Measurements from ENCODE around the gene RGS1. TPM values are rescaled to one million over a fixed set of nuclear protein-coding genes. Genes with fewer than 3 reads are reported as not detected.

Gene RGS1
- total and polyA plus RNA-seq, 9 of the 15 experiments (the other 6 are each of a cell fraction or from before 2014, with no cell fraction given): not detected

- Histone ChIP-seq H3K27ac (ENCODE audit: extremely low read depth, low read depth, low read length) (no peak overlapping the region), H3K4me1 (replicated peaks in 1 of 2; ENCODE audit: control insufficient read depth in 2 of 2, insufficient read depth in 2 of 2, low read length in 2 of 2) (no peaks in the 10 kb centered on the region), H3K27me3 (ENCODE audit: control insufficient read depth in 2 of 2, insufficient read depth in 2 of 2, low read length in 2 of 2) (no peaks in the 10 kb centered on the region), H3K9me1 (ENCODE audit: control insufficient read depth, insufficient read depth, low read length) (no peaks in the 10 kb centered on the region), H2AFZ (ENCODE audit: low read depth, low read length) (no peak overlapping the region), H3K9me3 (replicated peaks; ENCODE audit: control insufficient read depth, insufficient read depth, low read depth, low read length) (no peaks in the 10 kb centered on the region), H3K36me3 (ENCODE audit: control insufficient read depth, insufficient read depth, low read length) (no peaks in the 10 kb centered on the region), H3K4me3 (no peak overlapping the region), H4K20me1 (replicated peaks; ENCODE audit: control insufficient read depth, insufficient read depth, low read length) (no peaks in the 10 kb centered on the region), H3K4me2 (ENCODE audit: insufficient read depth, low read length) (no peak overlapping the region), H3K79me2 (ENCODE audit: control insufficient read depth, insufficient read depth, low read length) (no peaks in the 10 kb centered on the region), H3K9ac (ENCODE audit: insufficient read depth in 1 of 2, low read depth in 2 of 2, low read length in 2 of 2) (no peak overlapping the region)
- FAIRE-seq: no peak
- 3% methylated on average over 6 of the region's 6 CpGs for WGBS (ENCODE audit: insufficient coverage, low coverage, missing lambda C conversion rate)
- intact Hi-C loops (cut with micrococcal nuclease) (no loop called here), in situ Hi-C loops (cut with MboI) (no loop called here)
- no peak for ATAC-seq
- TF ChIP-seq MGA (IDR thresholded peaks at IDR 0.05): no peak
- no peak for DNase-seq (ENCODE audit: extremely low read depth in 1 of 4, low spot score in 3 of 4)
- CTCF ChIA-PET (ENCODE audit: low intra/inter-chr PET ratio): no interaction called here
- no TSS peak for BruUV-seq (replicated peaks)
- POLR2A ChIA-PET: no interaction called here
These were observed 3.6 kb downstream of the RGS1 start for GRCh38 chr1:192579010-192579738.

Measured in K562 (cell line).